GM19452 (cell line): ENCODE data around the gene MARK2.

ENCODE experiments used
- ATAC-seq: cut with Tn5 transposase; IDR thresholded peaks from one replicate; pipeline ENCODE4 v1.9.1; 2021; ENCODE audit not compliant: unreplicated experiment

MARK2 gene

DNA sequence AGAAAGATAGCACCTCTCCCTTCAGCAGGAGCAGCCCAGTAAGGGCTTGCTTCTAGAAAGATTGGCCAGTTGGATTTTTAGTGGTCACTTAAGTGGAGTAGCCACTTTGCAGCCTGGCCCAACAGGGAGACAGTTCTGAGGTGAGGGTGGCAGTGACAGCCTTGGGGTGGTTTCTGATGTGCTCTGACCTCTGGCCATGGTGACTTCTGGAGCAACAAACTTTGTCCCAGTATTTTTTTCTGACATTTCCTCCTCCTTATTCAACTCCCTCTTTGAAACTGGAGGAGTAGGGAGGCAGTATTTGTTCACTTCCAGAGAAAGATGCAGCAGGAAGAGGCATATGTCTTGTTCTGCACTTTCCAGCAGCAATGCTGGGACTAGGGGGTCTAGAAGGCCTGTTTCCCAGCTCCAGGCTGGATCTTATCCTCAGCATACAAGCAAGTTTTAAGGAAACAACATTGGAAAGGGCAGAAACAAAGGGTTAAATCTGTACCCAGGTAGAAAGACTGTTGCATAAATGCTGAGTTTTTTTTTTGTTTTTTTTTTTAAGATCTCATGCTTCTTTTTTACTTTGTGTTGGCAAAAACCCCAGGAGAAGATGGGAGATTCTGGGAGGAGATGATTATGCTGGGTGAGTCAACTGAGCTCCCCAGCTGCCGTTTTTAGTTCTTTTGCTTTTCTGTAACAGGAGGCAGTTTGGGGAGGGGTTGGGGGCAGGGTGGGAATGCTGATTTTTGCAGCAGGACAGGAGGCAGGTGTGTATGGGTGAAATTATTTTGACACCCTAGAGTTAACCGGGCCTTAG, 40.9 kb downstream of the MARK2 start:
- no peak for ATAC-seq

DNA sequence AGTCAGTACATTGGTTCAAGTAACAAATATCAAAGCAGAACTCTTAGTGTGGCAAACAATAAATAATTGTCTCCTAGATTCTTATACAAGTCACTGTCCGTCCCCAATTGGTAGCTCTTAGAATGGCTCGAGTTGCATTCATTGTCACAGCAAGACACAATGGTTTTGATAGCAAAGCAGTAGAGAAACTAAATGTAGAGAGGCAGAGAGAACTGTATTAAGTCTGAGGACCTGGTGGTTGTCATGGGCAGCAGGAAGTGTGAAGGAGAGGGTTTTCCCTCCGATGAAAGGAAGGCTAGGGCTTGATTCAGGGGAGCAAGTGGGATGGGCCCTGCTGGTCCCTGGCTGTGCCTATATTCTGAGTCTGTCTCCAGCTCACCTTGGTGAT, 41.5 kb downstream of the MARK2 start:
- no peak for ATAC-seq

DNA sequence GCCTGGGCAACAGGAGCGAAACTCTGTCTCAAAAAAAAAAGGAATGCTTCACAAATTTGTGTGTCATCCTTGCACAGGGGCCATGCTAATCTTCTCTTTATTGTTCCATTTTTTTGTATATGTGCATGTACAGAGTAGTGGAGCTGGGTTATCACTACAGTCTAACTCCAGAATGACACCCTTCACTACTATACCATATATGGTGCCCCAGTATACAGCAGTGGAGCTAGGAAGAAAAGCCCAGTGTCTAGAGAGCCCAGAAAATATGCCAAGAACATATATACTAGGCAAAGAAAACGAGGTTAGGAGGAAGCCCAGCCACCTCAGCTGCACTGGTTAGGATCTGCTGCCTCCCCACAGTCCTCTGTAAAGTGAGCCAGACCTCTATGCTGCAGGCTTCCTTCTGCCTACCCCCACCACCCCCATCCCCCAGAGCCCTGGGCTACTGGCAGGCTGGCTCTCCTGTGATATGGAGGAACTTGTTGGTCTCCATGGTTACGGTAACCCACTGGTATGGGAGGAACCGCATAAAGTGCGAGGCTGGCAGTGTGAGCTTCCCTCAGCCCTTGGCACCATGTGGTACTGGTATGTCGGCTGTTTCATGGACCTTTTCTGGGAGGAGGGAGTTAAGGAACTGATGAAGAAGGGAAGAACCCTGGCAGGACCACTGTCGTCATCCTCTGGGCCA, 43.8 kb downstream of the MARK2 start:
- ATAC-seq, result no peak

DNA sequence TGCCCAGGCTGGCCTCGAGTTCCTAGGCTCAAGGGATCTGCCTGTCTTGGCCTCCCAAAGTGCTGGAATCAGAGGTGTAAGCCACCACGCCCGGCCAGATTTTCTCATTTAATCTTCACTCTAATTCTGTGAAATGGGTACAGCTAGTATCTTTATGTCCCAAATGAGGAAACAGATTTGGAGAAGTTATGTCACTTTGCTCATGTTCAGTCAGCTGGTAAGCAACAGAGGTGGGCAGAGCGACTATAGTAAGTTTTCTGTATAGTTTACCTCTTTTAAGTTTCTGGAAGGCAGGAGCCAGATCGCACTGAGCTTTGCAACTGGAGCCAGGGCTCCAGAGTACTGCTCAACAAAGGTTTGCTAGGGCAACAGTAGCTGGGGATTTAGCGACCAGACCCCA, 44.9 kb downstream of the MARK2 start:
- ATAC-seq, result no peak

DNA sequence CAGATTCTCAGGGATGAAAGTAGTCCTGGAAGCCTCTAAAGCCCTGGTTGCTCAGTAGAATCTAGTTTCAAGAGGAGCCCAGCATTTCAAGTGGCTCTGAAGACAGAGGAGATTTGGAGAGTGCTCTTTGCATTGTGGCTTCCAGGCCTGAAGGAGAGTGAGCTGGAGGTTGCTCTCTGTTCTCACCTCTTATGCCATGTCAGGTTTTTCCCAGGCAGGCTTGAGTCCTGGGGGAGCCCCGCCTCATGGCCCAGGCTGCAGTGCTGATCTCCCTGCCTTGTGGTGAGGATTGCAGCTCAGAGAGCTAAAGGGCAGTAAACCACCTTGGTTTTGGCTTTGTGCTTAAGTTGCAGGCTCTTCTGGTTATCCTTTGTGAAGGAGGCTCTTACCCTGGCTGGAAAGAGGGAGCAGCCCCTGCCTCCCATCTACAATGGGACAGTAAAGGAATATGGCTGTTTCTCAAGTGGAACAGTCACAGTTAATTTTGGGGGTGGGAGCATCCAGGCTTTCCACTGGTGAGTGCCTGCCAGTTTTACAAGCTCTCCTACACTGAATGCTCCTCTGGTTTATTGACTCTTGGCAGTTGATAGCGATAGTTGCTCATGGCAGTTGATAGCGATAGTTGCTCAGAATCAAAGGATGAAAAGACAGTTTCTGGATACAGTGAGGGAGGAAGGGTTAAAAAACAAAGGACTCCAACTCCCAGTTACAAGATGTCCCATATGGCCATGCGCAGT, 45.5 kb downstream of the MARK2 start:
- ATAC-seq, result no peak

DNA sequence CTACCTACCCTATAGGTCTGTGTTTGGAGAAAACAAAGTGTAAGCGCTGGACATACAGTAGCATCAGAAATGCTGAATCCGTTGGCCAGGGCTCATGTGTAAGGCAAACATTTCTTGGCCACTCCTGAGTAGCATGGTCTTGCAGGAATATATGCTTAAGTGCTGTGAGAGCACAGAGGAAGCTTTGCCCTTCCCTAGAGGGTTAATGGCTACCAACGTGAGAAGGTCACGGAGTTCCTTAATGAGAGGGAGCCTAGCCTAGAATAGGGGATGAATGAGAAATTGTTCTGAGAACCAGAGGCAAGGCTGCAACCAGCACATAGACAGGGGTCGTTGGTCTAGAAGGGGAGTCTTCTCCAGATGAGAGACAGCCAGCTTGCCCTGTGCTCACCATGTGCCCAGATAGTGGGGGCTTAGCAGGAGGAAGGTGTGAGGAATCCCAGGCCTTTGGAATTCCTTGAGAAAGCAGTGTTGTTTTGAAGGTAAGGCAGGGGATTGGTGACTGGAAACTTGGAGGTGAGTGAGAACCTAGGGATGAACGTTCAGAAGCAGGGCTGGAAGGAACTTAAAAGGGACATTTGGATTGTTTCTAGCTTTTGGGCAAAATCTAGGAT, 48.6 kb downstream of the MARK2 start:
- no peak for ATAC-seq

DNA sequence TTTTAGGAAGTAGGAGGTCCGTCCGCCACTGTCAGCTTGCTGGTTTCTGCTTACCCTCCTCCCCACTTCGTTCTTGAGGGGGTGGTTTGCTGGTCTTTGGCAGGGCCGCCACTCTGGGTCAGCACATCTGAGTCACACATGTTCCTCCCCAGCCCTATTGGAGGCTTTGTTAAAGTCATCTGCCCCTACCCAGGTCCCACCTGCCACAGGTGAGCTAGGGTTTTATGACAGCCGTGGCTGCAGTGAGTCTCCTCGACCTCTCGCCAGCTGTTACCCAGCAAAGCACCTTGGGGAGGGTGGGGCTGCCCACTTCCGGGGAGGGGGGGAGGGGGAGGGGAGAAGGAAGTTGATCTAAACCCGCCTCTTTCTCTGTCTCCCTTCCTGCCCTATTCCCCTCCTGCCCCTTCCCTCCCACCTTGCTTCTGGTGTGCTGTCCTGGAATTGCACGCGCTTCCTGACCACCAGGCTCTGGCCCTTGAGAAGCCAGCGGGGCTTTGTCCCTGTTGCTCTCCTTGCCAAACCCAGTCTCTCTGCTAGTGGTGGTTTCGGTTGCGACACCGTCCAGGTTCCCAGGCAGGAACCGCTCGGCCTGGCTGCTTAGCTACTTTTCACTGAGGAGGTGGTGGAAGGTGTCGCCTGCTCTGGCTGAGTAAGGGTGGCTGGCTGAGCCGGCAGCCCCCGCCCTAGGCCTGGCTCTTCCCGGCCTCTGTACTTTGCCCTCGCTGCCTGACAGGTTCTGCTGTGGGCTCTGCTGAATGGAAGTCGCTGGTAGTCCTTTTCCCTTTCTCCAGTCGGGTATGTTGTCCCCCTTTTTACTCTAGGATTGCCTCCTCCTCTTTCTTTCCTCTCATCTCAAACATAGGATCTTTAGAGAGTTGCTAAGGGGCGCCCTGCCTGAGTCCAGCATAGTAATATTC, 49.5 kb downstream of the MARK2 start:
- peak; percentile 73 for ATAC-seq

DNA sequence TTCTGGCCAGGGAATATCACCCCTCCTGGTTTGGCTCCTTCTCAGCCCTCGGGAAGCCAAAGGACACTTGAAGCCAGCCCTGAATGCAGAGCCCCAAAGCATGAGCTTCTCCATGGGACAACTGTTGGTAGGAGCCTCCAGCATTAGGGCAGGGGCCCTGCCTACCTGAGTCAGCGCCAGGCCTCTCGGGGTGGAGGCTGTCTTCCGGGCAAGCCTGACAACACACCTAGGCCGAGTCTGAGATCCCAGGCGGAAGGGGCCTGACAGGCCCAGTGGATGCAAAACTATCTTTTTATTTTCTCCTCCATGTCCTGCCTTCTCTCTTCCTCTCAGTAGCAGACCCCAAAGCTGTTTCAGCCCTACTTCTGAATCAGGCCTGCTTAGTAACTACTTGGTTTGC, 50.4 kb downstream of the MARK2 start:
- no peak for ATAC-seq

DNA sequence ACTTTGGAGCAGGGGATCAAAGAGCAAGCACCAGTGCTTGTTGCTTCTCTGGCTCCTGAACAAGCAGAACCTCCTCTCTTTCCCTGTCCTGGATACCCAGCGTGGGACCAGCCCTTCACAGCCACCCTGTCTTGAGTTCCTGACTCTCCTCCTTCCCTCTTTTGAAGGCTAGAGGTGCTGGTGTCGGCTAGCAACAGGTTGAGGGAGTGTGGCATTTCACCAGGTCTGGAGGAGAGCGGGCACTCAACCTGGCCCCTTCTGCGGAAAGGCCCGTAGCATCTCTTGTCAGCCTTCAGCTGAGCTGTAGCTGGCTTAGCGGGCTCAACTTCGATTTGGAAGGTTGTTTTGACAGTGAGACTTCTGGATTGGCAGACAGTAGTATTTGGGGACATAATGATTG, 51.5 kb downstream of the MARK2 start:
- no peak for ATAC-seq

DNA sequence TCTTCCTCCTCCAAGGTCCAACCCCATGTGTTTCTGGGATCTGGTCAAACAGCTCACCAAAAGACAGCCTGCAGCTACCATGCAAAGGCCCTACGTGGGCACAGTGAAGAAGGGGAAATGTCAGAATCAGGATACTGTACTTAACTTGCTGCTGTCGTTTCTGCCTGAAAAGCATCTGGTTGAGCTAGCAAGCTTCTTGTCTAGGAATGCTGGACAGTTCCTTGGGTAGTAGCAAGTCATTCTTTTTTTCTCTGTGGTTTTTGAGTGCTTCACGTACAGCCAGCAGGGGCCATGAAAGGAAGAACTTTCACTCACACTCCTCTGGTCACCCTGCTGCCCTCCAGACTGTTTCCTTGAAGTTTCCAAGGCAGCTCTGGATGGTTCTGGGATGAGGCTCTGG, 53.3 kb downstream of the MARK2 start:
- no peak for ATAC-seq

DNA sequence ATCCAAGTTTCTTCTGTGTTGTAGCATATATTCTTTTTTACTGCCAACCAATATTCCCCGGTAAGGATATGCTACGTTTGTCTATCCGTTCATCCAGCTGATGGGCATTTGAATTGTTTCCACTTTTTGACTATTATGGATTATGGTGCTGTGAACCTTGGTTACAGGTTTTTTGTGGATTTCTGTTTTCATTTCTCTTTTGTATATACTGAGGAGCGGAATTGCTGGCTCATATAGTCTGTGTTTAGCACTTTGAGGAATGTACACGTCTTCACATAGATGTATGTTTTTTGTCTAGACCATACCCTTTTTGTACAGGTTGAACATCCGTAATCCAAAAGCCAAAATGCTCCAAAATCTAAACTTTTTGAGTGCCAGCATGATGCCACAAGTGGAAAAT, 54.4 kb downstream of the MARK2 start:
- no peak for ATAC-seq

DNA sequence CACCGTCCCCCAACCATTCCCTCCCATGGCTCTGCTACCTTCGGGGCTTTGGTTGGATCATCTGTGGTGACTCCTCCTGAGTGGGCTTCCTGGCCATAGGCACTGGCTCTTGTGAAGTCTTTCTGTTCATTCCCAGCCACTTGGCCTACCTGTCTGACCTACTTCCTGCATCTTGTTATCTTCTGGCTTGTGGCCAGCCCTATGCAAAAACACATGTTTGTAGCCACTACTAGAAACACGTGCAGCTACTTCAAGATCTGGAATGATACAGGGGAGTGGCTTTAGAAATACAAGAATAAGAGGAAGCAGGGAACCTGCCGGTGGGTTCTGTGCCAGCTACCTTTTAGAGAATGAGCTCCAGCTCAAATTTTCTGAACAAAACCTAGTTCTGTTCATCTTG, 57.2 kb downstream of the MARK2 start:
- no peak for ATAC-seq

DNA sequence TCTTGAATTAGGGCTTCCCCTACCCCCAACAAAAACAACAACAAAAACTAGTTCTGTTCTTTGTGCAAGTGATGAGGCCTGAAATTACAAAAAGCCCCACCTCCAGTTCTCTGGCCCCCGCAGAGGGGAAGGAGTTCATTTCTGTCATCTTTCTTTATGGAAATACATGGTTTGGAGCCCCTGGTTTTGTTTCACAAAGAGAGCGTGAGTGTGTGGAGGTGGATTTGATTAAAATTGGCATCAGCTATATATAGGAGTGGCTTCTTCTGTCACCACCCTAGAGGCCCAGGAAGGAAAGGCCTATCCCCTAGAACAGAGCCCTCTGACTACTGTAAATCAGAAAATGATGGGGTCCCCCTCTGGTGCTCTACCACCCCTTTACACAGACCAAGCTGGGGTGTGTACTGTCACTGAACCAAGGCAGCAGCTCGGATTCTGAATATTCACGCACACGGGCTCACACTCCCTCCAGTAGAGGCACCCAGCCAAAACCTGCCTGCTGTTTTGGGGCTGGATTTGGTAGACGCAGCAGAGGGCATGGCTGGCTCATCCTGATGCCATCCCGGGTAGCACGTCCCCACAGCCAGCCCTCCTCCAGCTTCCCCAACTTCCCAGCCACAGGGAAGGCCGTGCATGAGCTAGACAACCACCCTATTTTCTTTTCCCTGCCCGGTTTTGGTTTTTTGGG, 58.7 kb downstream of the MARK2 start:
- ATAC-seq, result no peak

DNA sequence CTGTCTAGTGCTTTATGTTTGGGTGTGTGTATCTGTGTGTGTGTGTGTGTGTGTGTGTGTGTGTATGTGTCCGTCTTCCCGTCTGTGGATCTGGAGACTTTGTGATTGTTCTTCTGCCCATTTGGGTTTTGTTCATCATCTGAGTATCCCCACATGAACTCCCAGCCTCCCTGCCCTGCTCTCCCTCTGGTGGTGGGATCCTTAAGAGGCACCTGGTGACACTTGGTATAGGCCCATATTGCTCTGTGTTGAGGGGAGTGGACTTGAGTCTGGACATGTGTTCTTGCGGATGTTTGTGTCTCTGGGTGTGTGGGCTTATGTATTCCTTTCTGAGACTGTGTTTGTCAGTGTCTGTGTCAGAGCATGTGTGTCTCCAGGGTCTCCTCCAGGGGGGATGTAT, 62.8 kb downstream of the MARK2 start:
- no peak for ATAC-seq

DNA sequence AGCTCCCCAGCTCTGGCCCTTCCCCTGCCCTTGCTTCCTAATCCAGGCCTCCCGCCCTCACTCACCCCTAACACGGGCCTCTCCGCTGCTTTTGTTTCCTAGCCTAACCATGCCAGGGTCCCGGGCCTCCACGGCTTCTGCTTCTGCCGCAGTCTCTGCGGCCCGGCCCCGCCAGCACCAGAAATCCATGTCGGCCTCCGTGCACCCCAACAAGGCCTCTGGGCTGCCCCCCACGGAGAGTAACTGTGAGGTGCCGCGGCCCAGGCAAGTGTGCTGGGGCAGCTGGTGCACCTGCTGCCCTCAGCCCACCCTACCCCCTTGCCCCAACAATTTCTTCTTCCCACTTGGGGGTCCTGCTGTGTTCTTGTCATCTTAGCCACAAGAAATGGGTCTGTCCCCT, 65.0 kb downstream of the MARK2 start:
- ATAC-seq, result no peak

DNA sequence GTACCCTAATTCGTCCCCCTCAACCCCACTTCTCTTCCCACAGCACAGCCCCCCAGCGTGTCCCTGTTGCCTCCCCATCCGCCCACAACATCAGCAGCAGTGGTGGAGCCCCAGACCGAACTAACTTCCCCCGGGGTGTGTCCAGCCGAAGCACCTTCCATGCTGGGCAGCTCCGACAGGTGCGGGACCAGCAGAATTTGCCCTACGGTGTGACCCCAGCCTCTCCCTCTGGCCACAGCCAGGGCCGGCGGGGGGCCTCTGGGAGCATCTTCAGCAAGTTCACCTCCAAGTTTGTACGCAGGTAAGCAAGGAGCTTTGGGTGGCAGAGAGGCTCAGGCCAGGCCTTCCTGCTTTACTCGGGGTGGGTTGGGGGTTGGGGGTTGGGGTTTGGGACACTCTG, 65.8 kb downstream of the MARK2 start:
- no peak for ATAC-seq

DNA sequence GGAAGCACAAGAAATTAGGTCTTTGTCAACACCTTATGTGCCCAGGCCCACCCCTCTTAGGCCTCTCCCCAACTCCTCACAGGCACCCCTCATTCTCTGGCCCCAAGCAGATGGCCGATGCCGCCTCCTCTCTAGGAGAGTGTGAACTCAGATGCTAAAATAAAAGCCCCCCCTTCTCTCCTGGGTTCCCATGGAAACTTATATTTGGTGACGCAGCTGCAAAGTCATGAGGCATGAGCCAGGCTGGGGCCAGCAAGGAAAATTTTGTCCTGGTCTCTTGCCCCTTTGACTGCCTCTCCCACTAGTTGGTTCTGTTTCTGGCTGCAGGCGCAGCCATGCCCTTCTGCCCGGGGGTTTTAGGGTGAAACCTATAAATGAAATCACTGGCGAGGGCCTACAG, 66.3 kb downstream of the MARK2 start:
- ATAC-seq, result no peak

DNA sequence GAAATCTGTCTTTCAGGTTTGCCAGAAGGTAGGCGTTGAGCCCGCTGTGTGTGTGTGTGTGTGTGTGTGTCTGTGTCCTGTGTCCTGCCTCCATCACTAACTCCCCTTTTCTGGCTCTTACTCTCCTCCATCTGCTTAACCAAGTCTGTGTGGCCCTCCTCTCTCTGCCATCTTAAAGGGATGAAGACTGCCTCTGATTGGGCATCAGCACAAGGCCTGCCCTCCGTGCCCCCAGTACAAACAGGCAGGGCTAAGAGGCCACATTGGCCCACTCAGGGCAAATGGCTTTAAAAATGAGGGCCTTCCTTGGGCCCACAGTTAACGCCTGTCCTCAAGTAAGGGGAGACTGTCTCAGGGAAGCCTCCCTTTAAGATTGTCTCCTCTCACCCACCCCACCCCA, 67.2 kb downstream of the MARK2 start:
- ATAC-seq, result no peak

DNA sequence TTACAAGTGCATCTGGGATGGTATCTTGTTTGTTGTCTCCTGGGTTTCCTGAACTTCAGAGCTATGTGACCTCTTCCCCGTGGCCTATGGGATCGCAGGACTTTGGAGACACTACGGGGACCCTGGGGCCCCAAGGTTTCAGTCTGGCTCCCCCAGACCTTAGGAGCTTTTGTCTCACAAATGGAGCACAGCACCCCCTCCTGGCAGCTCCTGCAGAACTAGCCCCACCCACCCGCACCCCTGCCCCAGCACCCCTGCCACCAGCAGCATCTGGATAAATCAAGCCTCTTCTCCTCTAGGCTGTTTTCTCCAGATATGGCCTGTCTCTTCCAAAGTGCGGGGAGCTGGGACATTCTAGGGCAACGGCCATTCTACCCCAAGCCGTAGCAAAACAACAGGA, 67.7 kb downstream of the MARK2 start:
- ATAC-seq, result no peak

DNA sequence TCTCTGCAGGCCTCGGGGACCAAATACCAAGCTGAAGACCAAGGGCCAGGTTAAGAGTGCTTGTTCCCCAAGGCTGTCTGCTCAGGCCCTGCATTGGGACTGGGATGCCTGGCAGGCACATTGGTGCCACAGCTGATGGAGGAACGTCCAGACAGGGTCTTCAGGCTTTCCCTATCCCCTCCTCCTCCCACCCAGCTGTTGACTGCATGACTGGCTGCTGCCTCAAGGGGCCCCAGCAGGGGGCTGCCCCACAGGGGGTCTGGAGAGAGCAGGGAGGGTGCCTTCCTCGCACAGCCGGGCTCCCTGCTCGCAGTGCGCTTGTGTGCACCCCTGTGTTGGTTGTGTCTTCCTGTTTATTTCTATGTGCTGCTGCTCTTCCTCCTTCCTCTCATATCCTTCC, 68.2 kb downstream of the MARK2 start:
- ATAC-seq, result no peak
